GM19372 (cell line): ENCODE data around the gene DNAI2.

Experiments
- ATAC-seq: cut with Tn5 transposase; IDR thresholded peaks from one replicate; pipeline ENCODE4 v1.9.1; 2021; ENCODE audit warnings: mild to moderate bottlenecking, low read depth, moderate library complexity; ENCODE audit not compliant: unreplicated experiment

The DNAI2 gene, protein sequence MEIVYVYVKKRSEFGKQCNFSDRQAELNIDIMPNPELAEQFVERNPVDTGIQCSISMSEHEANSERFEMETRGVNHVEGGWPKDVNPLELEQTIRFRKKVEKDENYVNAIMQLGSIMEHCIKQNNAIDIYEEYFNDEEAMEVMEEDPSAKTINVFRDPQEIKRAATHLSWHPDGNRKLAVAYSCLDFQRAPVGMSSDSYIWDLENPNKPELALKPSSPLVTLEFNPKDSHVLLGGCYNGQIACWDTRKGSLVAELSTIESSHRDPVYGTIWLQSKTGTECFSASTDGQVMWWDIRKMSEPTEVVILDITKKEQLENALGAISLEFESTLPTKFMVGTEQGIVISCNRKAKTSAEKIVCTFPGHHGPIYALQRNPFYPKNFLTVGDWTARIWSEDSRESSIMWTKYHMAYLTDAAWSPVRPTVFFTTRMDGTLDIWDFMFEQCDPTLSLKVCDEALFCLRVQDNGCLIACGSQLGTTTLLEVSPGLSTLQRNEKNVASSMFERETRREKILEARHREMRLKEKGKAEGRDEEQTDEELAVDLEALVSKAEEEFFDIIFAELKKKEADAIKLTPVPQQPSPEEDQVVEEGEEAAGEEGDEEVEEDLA

DNA sequence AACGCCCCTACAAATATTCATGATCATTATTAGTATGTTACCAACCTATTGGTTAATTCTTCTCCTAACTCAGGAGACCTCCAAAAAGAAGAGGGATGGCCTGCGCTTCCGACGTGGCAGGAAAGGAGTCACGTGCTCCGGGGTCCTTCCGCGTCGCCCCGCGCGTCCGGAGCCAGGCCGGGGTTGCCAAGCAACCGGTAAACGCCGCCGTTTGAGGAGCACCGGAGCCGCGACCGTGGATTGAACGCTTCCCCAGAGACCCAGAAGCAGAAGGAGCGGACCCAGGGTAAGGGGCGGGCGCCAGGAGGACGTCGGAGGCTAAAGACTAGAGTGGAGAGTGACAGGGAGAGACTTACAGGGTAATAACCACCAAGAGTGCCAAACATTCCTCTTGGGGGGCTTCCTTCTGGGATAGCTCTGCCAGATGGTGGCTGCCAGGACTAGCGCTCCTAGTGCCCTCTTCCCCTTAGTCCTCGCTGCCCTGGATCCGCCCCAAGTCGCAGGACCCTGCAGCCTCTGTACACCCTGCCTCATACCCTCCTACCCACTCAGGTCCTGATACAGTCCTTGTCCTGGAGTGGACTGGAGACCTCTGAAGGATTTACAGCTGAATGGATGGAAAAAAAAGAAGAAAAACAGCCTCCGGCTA, at the start of gene DNAI2:
Gene DNAI2, plus strand, starts transcription at position 175 of the 649 bp plus-strand sequence. CDS start 7,584 bp downstream, outside the sequence.
- ATAC-seq: no peak

DNA sequence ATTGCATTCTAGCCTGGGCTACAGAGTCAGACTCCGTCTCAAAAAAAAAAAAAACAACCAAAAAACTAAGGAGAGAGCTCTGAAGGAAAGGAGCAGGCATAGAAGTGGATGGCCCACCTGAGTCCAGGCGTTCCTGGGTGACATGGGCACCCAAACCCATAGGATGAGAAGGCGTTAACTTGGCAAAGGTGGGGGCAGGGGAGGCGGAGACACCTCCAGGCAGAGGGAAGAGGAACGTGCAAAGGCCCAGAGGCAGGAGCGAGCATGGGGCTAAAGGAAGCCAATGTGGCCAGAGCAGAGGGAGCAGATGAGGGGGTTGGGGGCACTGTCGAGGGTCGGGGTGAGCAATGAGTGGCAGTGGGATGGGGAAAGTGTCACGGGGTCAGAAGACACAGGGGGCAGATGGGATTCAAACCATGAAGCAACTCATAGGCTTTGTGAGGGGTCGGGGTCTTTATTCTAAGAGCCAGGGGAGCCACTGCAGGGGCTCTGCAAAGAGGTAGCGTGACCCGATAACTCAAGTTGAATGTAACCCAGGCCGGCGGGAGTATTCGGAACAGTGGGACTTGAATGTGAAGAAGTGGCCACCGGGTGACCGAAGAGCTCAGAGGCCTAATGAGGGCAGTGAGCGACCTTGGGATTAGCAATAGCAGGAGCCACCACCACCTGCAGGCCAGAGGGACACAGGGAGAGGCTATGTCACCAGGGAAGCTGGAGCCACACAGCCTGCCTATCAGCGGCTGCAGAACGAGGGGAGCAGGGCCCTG, 48.9 kb upstream of the DNAI2 start:
- no peak for ATAC-seq

DNA sequence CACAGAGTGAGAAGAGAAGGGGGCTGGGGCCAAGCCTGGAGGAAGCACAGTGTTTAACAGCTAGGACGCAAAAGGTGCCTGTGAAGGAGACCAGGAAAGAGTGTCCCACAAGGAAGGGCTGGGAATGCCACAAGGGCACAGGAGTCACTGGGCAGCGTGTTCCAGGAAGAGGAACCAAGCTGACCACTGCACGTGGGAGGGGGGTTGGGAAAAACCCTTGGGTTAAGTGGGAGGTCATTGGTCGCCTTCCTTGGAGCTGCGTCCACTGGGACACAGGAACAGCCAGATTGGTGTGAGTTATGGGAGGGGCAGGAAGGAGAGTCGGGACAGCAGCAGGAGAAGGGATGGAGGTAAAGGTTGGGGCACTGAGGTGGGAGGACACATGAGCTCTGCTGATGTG, 47.8 kb upstream of the DNAI2 start:
- ATAC-seq: no peak

DNA sequence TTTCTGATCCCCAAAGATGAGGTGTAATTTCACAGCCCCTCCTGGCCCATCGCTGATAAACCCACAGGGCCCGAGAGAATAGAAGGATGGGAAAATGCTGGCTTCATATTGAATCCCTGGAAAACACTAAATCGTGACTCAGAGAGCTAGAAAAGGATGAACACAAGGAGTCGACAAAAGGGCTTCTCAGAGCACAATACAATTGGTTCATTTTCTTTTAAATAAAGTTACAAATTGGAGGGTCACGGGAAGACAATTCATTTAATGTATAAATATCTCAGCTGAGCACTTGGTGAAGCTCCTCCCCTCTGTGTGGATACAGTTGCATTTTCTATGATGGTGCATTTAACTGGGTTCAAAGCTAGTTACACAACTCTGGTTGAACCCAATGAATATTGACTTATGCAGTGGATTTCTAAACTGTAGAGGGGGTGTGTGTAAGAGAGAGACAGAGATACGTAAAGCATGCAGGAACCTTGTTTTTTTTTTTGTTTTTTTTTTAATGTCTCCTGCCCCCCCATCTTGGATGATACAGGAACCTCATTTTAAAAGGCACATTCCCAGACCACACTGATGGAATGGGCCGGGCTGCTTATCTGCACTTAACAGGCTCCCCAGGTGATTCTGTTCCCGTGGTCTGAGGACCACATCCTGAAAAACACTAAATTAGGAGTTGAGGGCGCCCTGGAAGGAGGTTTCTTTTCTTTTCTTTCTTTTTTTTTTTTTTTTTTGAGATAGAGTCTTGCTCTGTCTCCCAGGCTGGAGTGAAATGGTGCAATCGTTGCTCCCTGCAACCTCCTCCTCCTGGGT, 46.6 kb upstream of the DNAI2 start:
- ATAC-seq: no peak

DNA sequence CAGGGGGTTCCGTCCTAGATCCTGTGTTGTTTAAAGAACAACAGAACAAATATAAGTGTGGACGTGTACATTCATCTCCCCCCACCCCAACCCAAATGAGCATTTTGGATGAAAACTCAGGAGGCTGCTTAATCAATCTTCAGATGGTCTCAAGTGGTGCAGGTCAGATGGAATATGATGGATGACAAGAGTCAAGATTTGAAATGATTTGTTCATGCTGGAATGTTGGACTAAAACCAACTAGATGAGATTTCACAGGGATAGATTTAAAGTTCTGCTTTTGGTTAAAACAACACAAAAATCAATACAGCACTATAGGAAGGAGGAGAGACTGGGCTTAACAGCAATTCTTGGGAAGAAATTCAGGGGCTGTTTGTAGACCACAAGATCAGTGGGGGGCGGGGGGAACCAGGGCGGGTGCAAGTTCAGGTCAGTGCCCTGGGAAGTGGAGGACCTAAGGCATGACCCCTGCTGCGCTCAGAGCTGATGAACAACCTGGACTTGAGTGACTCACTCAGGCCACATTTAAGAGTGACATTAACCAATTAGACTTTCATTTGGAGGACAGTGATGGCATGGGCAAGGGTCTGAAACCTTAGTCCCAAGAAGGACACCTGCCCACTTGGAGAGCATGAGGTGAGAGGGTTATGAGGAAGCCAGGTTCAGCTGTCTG, 45.6 kb upstream of the DNAI2 start:
- no peak for ATAC-seq

DNA sequence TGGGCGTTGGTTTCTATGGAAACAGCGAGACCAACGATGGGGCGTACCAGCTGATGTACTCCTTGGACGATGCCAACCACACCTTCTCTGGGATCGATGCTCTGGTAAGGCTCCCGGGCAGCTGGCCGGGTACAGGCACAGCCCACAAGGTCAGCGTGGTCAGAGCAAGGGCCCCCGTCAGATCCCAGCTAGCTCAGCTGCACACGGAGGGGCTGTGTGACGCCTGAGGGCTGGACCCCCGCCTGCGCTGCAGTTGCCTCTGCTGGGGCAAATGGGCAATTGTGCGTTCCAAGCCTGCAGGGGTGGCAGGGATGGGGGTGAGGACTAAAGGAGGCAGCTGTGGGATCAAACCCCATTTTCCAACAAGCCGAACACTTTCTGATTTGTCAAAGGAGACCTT, 43.1 kb upstream of the DNAI2 start:
- ATAC-seq: no peak

DNA sequence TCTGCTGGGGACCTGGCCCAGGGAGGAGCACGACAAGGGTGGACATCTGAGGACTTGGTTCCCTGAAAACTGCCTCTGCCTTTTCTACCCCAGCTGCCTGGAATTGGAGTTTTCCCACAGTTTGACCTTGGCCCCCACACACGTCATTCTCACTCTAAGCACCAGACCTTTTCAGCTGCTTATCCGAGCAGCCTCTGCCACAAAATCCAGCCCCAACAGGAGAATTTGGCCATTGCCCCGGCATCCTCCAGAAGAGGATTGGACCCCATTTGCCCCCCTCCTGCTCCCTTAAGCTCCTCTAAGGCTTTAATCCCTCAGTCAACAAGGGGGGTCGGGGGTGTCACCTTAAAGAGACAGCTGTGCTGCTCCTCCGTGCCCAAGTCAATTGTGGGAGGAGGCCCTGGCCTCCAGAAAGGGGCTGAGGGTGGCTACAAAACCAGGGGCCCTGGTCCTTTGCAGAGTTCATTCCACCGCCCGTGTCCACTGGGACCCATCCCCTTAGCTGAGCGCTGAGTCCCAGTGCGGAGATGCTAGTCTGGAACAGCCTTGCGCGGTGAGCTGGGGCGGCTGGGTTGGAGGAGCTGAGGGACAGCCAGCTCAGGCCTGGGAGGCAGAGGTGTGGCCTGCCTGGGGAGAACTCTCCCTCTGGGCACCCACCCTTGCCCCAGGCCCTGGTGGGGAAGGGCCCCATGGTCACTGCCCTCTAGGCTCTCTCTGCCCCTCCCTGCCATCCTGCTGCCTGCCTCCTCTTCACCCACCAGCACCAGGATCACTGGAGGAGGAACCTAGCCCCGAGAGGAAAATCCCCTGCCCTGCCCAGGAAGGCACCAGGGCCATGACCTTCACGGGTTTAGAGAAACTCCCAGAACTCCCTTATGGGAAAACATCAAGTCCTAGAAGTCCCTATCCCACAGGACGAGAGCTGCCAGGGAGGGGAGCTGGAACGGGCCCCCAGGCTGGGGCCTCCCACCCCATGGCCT, 41.8 kb upstream of the DNAI2 start:
- ATAC-seq: no peak

DNA sequence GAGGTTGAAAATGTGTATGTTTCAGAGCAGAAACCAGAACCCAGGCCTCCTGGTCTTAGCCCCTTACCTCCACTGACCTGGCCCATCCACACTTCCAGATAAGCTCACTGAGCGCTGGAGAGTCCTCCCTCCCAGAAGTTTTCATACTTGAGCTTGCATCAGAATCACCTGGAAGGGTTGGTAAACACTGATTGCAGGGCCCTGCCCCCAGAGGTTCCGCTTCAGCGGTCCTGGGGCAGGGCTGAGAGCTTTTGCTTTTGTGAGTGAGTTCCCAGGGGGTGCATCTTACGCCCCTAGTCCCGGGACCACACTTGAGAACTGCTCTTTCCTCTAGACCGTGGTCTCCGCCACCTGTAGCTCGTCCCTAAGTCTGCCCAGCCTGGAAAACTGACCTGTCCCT, 40.1 kb upstream of the DNAI2 start:
- no peak for ATAC-seq

DNA sequence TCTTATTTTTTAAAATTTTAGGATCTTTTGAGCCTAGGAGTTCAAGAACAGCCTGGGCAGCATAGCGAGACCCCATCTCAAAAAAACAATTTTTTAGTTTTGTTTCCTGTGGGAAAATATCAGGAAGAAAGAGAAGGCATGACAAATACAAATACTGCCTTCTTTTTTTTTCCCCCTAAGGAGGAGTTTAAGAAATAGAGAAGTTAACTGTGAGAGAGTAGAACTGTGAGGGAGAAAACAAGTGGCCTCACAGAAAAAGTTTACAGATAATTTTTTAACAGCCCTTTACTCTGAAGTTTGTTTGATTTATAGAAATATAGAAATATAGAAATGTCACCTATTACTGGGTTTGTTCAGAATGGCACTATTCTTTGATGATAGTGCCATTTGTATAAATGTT, 39.5 kb upstream of the DNAI2 start:
- ATAC-seq: no peak

DNA sequence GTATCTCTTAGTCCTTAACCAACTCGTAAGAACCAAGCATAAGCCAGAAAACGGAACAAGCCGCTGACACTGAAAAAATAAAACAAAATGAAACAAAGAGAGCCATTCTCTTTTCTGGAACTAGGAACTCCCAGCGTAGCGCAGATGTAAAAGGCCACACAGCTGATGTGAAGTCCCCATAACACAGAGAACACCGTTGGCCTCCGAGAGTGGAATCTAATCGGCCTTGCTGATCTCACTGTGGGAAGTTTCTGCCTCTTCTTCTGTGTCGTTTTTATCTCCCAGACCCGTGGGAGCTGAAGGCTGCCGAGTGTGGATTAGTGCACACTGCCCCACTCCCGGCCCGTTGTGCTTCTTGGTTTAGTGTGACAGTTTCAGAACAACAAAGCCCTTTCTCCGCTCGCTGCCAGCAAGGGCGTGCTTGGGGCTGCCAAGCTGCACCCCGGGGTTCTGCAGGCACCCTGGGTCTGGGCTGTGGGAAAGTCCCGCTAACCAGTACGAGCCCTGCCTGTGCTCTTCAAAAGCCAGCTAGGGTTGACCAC, 38.9 kb upstream of the DNAI2 start:
- ATAC-seq: no peak

DNA sequence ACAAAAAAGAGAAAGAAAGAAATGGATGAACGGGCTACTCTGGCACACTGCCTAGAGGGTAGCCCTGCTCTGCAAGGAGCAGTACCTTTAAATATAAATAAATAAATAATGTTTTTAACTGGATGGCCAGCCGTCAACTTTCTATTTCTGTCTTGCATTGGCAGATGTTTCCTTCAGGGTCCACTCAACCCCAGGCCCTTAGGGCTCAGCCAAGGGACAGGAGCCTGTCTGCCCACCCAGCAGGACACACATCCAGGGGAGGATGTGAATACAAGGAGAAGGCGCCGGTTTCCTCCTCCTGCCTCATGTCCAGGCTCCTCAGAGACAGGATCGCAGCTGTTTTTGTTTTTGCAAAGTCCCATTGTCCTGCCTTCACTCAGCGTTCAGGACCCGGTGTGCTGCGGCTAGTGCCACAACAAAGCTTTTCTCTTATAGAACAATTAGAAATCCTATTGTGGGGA, 38.1 kb upstream of the DNAI2 start:
- ATAC-seq: no peak

DNA sequence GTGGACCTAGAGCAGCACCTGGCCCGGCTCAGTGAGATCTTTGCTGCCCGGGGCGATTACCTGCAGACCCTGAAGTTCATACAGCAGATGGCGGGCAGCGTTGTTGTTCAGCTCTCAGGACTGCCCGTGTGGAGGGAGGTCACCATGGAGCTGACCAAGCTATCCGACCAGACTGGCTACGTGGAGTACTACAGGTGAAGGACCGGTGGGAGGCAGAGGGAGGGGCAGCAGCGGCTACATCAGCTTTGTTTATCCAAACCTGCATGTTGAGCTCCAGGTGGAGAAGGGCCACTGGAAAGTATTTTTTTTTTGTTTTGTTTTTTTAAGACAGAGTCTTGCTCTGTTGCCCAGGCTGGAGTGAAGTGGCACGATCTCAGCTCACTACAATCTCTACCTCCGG, 36.7 kb upstream of the DNAI2 start:
- no peak for ATAC-seq

DNA sequence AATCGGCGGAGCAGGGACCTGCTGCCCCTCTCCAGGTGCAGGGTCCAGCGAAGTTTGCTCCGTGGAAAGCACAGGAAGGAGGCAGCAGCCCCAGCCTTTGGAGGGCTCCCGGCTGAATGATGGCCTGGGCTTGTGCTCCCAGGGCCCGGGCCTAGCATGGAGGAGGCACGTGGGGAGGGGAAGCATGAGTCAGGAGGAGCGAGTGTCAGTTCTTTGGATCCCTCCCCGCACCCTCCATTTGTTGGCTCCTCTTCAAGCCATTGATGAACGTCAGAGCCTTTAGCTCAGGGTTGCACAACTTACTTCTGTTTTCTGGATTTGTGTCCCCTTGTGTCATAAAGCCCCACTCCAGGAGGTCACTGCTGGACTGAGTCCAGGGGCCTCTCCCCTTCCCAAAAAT, 34.9 kb upstream of the DNAI2 start:
- ATAC-seq: no peak

DNA sequence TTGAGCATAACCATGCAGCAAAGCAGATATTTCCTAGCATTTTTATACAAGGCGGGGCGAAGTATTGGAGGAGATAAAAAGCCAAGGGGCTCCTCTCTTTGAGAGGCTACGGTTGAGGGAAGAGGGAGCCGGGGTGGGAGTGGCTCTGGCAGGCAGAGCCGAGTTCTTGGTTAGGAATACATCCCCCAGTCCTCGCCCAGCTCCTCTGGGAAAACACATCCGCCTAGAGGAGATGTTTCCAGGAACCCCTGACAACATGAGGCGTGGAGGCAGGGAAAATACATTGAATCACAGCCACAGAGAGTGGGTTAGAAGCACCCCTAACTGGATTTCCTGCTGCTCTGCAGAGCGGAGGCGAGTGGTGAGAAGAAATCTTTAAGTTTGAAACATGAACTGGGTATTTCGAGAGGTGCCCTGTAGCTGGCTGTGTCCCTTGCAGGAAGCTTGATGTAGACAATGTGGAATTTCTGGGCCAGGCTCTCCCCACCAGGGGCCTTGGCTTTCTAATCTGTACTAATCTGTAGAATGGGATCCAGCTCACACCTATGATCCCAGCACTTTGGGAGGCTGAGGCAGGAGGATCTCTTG, 33.3 kb upstream of the DNAI2 start:
- ATAC-seq: no peak

DNA sequence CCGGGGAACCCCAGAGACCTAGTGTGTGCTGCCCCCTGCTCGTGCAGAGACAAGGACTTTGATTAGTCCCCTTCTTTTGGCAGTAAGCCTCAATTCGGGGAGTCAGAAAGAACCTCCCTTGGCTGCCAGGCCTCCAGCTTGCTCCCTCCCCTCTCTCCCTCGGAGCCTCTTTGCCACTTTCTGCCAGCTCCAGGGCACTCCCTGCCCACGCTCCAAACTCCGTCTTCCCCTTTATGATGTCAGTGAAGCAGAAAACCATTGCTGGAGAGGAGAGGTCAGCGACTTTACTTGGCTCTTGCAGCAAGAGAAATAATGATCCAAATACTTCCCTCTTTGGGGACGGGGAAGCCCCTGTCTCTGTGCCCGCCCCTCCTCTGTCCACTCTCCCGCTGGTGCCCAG, 32.6 kb upstream of the DNAI2 start:
- ATAC-seq: no peak

DNA sequence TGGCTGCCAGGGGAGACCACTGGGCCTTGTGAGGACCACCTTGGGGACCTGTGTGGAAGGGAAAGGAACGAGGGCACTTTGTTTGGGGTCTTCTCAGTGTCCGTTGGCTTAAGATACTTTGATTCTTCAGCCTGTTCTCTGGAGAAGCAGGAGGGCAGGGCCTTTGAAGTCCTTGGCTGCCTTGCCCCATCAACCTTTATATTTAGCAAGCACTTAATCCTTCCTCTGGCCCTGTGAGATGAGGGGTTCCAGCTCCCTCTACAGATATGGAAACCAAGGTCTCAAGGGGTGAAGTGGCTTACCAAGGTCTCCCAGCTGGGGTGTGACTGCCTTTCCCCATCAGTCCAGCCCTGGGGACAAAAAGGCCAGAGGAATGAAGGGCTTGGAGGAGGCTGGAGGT, 32.2 kb upstream of the DNAI2 start:
- no peak for ATAC-seq

DNA sequence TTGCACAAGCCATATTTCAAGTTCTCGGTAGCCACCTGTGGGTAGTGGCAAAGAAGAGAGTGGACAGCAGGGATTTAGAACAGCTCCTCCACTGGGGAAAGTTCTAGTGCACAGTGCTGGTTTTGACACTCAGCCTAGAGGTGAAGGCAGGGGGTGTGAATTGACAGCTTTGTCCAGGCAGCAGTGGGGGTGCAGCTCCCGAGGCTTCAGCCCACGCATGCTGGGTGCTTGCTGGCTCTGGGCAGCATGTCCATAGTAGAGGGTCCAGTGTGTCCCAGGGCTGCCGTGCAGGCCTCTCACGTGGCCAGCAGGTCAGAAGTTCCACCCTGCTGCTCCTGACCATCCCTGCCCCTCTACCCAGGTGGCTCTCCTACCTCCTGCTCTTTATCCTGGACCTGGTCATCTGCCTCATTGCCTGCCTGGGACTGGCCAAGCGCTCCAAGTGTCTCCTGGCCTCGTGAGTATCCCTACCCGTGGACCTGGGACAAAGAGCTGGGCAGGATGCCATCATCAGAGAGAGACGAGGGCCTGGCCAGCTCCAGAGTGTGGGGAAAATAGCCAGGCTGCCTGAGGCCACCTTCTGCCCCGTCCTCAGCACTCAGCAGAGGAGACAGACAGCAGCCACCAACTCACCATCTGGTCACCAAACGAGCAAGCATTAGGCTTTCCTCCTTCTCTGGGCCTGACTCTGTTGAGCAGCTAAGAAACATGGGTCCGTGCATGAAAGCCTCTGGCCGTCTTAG, 30.9 kb upstream of the DNAI2 start:
- no peak for ATAC-seq
